H9 (cell line): ENCODE results near the gene WIPF1. TPM values are rescaled to one million over a fixed set of nuclear protein-coding genes. Genes with fewer than 3 reads are reported as not detected.

ENCODE experiments used
- DNase-seq: peaks from one replicate; pipeline ENCODE4 v3.0.0-alpha.2; 2017
- H2AFZ ChIP-seq: one replicate; pipeline ENCODE4 v1.6.1; 2013; ENCODE audit warnings: mild to moderate bottlenecking, low read length, control low read depth, moderate library complexity
- H2AK5ac ChIP-seq: 2 replicates; pipeline ENCODE4 v1.6.1; 2013; ENCODE audit warnings: low read length, control low read depth, mixed read lengths; ENCODE audit not compliant: insufficient read length
- H2BK120ac ChIP-seq: one replicate; pipeline ENCODE4 v1.6.1; 2013; ENCODE audit warnings: low read depth, mild to moderate bottlenecking, low read length, control low read depth, inconsistent platforms; ENCODE audit not compliant: poor library complexity, severe bottlenecking
- H2BK12ac ChIP-seq: 2 replicates; pipeline ENCODE4 v1.6.1; 2013; ENCODE audit warnings: low read length, control low read depth, mixed read lengths, low read depth; ENCODE audit not compliant: insufficient read length
- H2BK15ac ChIP-seq: 2 replicates; pipeline ENCODE4 v1.6.1; 2013; ENCODE audit warnings: low read depth, low read length, control low read depth
- H2BK20ac ChIP-seq: one replicate; pipeline ENCODE4 v1.6.1; 2013; ENCODE audit warnings: low read depth, mild to moderate bottlenecking, low read length, control low read depth, inconsistent platforms; ENCODE audit not compliant: poor library complexity, severe bottlenecking
- H2BK5ac ChIP-seq: 2 replicates; pipeline ENCODE4 v1.6.1; 2013; ENCODE audit warnings: low read length, control low read depth, mixed read lengths; ENCODE audit not compliant: insufficient read length
- H3K14ac ChIP-seq: 2 replicates; pipeline ENCODE4 v1.6.1; 2013; ENCODE audit warnings: low read length, control low read depth; ENCODE audit not compliant: insufficient read depth
- H3K18ac ChIP-seq: 2 replicates; pipeline ENCODE4 v1.6.1; 2013; ENCODE audit warnings: low read depth, mild to moderate bottlenecking, mixed read lengths, low read length, control low read depth; ENCODE audit not compliant: insufficient read length
- H3K23ac ChIP-seq: 2 replicates; pipeline ENCODE4 v1.6.1; 2013; ENCODE audit warnings: low read length, control low read depth, mixed read lengths, low read depth; ENCODE audit not compliant: insufficient read length
- H3K23me2 ChIP-seq: 2 replicates; pipeline ENCODE4 v1.6.1; 2013; ENCODE audit warnings: low read depth, mild to moderate bottlenecking, mixed read lengths, low read length, control low read depth; ENCODE audit not compliant: insufficient read length, poor library complexity, severe bottlenecking
- H3K27ac ChIP-seq: 2 replicates; pipeline ENCODE4 v1.5.1; 2013; ENCODE audit warnings: low read length, control low read depth, mixed read lengths, low read depth; ENCODE audit not compliant: insufficient read length
- H3K27me3 ChIP-seq: 2 replicates; pipeline ENCODE4 v1.6.1; 2013; ENCODE audit warnings: low read length, control low read depth, inconsistent platforms; ENCODE audit not compliant: insufficient read depth
- H3K4ac ChIP-seq: 2 replicates; pipeline ENCODE4 v1.6.1; 2013; ENCODE audit warnings: low read depth, mild to moderate bottlenecking, control low read depth, inconsistent platforms, low read length, moderate library complexity
- H3K4me1 ChIP-seq: 2 replicates; pipeline ENCODE4 v1.6.1; 2013; ENCODE audit warnings: low read length, control low read depth, inconsistent platforms; ENCODE audit not compliant: insufficient read depth
- H3K4me2 ChIP-seq: 2 replicates; pipeline ENCODE4 v1.6.1; 2013; ENCODE audit warnings: low read length, control low read depth, mixed read lengths; ENCODE audit not compliant: insufficient read length, insufficient read depth
- H3K56ac ChIP-seq: 2 replicates; pipeline ENCODE4 v1.6.1; 2013; ENCODE audit warnings: low read depth, mild to moderate bottlenecking, mixed read lengths, low read length, control low read depth; ENCODE audit not compliant: insufficient read length
- H3K79me1 ChIP-seq: 2 replicates; pipeline ENCODE4 v1.6.1; 2013; ENCODE audit warnings: low read depth, mild to moderate bottlenecking, moderate library complexity, low read length, control low read depth, inconsistent platforms; ENCODE audit not compliant: insufficient read depth, poor library complexity, severe bottlenecking
- H3K79me2 ChIP-seq: 2 replicates; pipeline ENCODE4 v1.6.1; 2013; ENCODE audit warnings: low read length, control low read depth, inconsistent platforms; ENCODE audit not compliant: insufficient read depth
- H3K9ac ChIP-seq: 2 replicates; pipeline ENCODE4 v1.6.1; 2013; ENCODE audit warnings: low read length, control low read depth, mixed read lengths; ENCODE audit not compliant: insufficient read length; ENCODE audit errors: extremely low read depth
- H3K9me3 ChIP-seq: one replicate; pipeline ENCODE4 v1.6.1; 2013; ENCODE audit warnings: low read depth, low read length, inconsistent platforms; ENCODE audit not compliant: control insufficient read depth
- H3T11ph ChIP-seq: one replicate; pipeline ENCODE4 v1.6.1; 2013; ENCODE audit warnings: mild to moderate bottlenecking, low read length, control low read depth, inconsistent platforms
- H4K20me1 ChIP-seq: one replicate; pipeline ENCODE4 v1.6.1; 2013; ENCODE audit not compliant: control insufficient read depth, insufficient read length, insufficient read depth
- H4K5ac ChIP-seq: 2 replicates; pipeline ENCODE4 v1.6.1; 2013; ENCODE audit warnings: low read depth, mild to moderate bottlenecking, mixed read lengths, low read length, control low read depth; ENCODE audit not compliant: insufficient read length
- H4K8ac ChIP-seq: replicated peaks from 2 replicates; pipeline ENCODE4 v1.6.1; 2013; ENCODE audit warnings: low read length, control low read depth, mixed read lengths, low read depth; ENCODE audit not compliant: insufficient read length
- H4K91ac ChIP-seq: 2 replicates; pipeline ENCODE4 v1.6.1; 2013; ENCODE audit warnings: low read depth, mild to moderate bottlenecking, moderate library complexity, mixed read lengths, low read length, control low read depth; ENCODE audit not compliant: insufficient read length
- H3K27ac Mint-ChIP-seq, 3 experiments: 2 replicates in 2 of 3; 3 replicates in 1 of 3; pipeline ENCODE4 v1.8.0; 2020 to 2021; ENCODE audit warnings: mixed read lengths in 3 of 3, mild to moderate bottlenecking in 1 of 3, moderate library complexity in 1 of 3
- H3K27me3 Mint-ChIP-seq: 2 replicates; pipeline ENCODE4 v1.8.0; 2021; ENCODE audit warnings: low read depth, mild to moderate bottlenecking, moderate library complexity, mixed read lengths
- H3K36me3 Mint-ChIP-seq, 3 experiments: 2 replicates in 2 of 3; 3 replicates in 1 of 3; pipeline ENCODE4 v1.8.0; 2020 to 2021; ENCODE audit warnings: low read depth in 3 of 3, mixed read lengths in 3 of 3; ENCODE audit not compliant: insufficient read depth in 1 of 3
- H3K4me1 Mint-ChIP-seq, 2 experiments: 2 replicates each; pipeline ENCODE4 v1.8.0; 2020; ENCODE audit warnings: mixed read lengths in 2 of 2
- H3K4me3 Mint-ChIP-seq, 2 experiments: 2 replicates in 1 of 2; 3 replicates in 1 of 2; pipeline ENCODE4 v1.8.0; 2020 to 2021; ENCODE audit warnings: mild to moderate bottlenecking in 2 of 2, mixed read lengths in 2 of 2, moderate library complexity in 1 of 2
- H3K9me3 Mint-ChIP-seq, 2 experiments: 2 replicates in 1 of 2; 3 replicates in 1 of 2; pipeline ENCODE4 v1.8.0; 2020; ENCODE audit warnings: mild to moderate bottlenecking in 2 of 2, mixed read lengths in 2 of 2, moderate library complexity in 1 of 2
- CTCF ChIP-seq: fragments of 200-600 bp; sonication (generic); conservative IDR thresholded peaks from 3 replicates; pipeline ENCODE4 v1.8.0; 2021; ENCODE audit warnings: antibody characterized with exemption, mild to moderate bottlenecking
- WGBS: extraction: QIAGEN DNeasy Blood & Tissue Kit; methylation state at CpG from one replicate; pipeline ENCODE4 v1.1.7; 2013; ENCODE audit warnings: missing lambda C conversion rate, low lambda C conversion rate, mixed read lengths; ENCODE audit not compliant: insufficient read length; ENCODE audit errors: extremely low coverage; 5-methylcytosine and 5-hydroxymethylcytosine counted together
- total RNA-seq: library from RNA; stranded (reverse); gene quantifications from 2 replicates; pipeline ENCODE4 v1.2.1, GENCODE V29; 2021

WIPF1 gene
- total RNA-seq, 1 experiment from 2014 or later, result 5.1 TPM

DNA sequence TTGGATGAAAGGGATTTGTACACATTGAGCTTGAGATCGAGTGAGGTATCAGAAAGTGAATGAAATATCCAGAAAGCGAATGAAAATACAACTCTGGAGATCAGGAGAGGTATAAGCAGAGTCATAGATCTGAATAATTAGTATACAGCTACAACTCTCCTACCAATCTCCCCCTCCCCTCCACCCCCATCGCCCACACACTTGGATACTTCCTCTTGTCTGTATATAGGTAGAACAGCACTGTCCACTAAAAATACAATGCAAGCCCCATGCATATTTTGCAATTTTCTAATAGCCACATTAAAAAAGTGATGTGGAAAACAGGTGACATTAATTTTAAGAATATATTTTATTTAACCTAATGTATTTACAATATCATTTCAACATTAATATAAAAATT, 23.7 kb upstream of the WIPF1 start:
- Mint-ChIP-seq H3K4me3 (no peak overlapping the region), H3K27ac (no peak overlapping the region), H3K4me1 (no peaks in the 10 kb centered on the region), H3K27me3 (no peaks in the 10 kb centered on the region; the same call in 1 of the 2 replicates), H3K36me3 (no peaks in the 10 kb centered on the region), H3K9me3 (no peaks in the 10 kb centered on the region)
- no peak overlapping the region for H4K5ac ChIP-seq
- H3K9me3 ChIP-seq, result no peaks in the 10 kb centered on the region
- no peak overlapping the region for H3K23ac ChIP-seq
- no peak overlapping the region for H4K8ac ChIP-seq
- no peak overlapping the region for H2BK20ac ChIP-seq
- H3K27me3 ChIP-seq, result no peaks in the 10 kb centered on the region
- no peaks in the 10 kb centered on the region for H3K4me1 ChIP-seq
- H3T11ph ChIP-seq, result no peak overlapping the region
- no peak overlapping the region for H2BK15ac ChIP-seq
- no peak overlapping the region for H3K4ac ChIP-seq
- no peak overlapping the region for H3K27ac ChIP-seq
- H4K20me1 ChIP-seq, result no peaks in the 10 kb centered on the region
- H3K18ac ChIP-seq, result no peak overlapping the region
- TF ChIP-seq CTCF, result no peak
- no peak overlapping the region for H3K56ac ChIP-seq
- no peak overlapping the region for H2BK12ac ChIP-seq
- no CpG with 5 or more reads among the region's 3 CpGs for WGBS
- H3K9ac ChIP-seq, result no peak overlapping the region
- no peaks in the 10 kb centered on the region for H3K79me1 ChIP-seq
- DNase-seq, result no peak
- no peak overlapping the region for H2AK5ac ChIP-seq
- no peak overlapping the region for H2BK120ac ChIP-seq
- H3K23me2 ChIP-seq, result no peaks in the 10 kb centered on the region
- no peak overlapping the region for H2AFZ ChIP-seq
- H3K79me2 ChIP-seq, result no peaks in the 10 kb centered on the region
- no peak overlapping the region for H4K91ac ChIP-seq
- H2BK5ac ChIP-seq, result no peak overlapping the region
- no peak overlapping the region for H3K14ac ChIP-seq
- H3K4me2 ChIP-seq, result no peak overlapping the region
